HG03060 (cell line): ENCODE data around the gene TRDN.
"Not testable (repeated sequence)": the region's sequence is repeated elsewhere in the genome, so short reads cannot be mapped to it uniquely, and the experiment has no call there.

Source experiments
- ATAC-seq: cut with Tn5 transposase; IDR thresholded peaks from one replicate; pipeline ENCODE4 v1.9.1; 2021; ENCODE audit warnings: low read depth, moderate number of reproducible peaks; ENCODE audit not compliant: unreplicated experiment

TRDN gene

GRCh38 chr6:123329337-123329736 lies 307.4 kb downstream of the TRDN start:
- no peak for ATAC-seq

GRCh38 chr6:123323452-123324329 lies 313.1 kb downstream of the TRDN start:
- no peak for ATAC-seq

GRCh38 chr6:123321020-123321419 lies 315.7 kb downstream of the TRDN start:
- ATAC-seq, result no peak

GRCh38 chr6:123316733-123317323 lies 319.9 kb downstream of the TRDN start:
- no peak for ATAC-seq

- not testable (repeated sequence) for ATAC-seq
Measured at GRCh38 chr6:123314459-123314858, 322.3 kb downstream of the TRDN start.

DNA sequence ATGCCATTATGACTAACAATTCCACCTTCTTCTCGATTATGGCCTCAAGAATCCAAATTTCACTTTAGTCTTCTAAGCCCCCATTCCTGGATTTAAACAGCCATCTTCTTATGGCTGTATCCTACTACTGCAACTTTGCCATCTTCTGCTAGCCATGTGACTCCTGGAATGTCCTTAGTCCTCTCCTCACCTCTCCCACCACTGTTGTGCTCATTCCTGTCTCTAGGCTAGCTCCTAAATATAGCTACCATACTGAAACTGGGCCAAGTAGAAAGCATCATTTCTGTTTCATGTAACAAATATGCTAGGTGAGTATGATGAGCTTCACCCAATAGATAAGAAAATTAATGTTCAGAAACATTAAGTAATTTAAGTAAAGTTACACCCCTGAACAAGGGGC lies 327.6 kb downstream of the TRDN start:
- no peak for ATAC-seq

- ATAC-seq, result no peak
Measured at GRCh38 chr6:123306334-123306733, 330.4 kb downstream of the TRDN start.

DNA sequence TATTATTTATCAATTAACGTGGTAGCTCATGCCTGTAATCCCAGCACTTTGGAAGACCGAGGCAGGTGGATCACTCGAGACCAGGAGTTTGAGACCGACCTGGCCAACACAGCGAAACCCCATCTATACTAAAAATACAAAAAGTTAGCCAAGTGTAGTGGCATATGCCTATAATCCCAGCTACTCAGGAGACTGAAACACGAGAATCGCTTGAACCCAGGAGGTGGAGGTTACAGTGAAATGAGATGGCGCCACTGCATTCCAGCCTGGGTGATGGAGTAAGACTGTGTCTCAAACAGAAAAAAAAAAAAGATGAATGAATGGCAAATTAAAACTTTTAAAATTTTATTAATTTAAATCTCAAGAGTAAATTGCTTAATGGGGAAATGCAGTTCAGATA lies 341.1 kb downstream of the TRDN start:
- ATAC-seq, result no peak

DNA sequence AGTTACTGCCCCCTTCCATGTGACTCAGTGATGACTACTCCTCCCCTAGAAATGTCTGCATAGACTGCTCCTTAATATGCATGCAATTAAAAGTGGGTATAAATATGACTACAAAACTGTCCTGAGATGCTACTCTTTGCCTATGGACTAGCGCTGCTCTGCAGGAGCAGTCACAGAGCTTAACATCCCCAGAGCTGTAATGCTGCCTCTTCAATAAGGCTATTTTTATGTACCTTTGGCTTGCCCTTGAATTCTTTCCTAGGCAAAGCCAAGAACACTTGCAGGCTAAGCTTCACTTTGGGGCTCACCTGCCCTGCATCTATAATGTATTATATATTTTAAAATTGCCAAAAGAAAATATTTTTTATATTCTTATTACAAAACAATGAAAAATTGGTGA lies 341.6 kb downstream of the TRDN start:
- ATAC-seq, result no peak

DNA sequence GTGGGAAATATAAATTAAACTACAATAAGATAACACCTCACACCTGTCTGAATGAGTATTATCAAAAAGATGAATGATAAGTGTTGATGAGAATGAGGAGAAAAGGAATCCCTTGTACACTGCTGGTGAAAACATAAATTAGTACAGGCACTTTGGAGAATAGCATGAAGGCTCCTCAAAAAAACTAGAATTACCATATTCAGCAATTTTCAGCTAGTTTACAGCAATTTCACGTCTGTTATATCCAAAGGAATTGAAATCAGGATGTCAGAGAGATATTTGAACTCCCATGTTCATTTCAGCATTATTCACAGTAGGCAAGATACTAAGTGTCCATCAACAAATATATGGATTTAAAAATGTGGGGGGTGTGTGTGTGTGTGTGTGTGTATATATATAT lies 348.1 kb downstream of the TRDN start:
- no peak for ATAC-seq

GRCh38 chr6:123276546-123276980 lies 360.2 kb downstream of the TRDN start:
- ATAC-seq, result no peak

DNA sequence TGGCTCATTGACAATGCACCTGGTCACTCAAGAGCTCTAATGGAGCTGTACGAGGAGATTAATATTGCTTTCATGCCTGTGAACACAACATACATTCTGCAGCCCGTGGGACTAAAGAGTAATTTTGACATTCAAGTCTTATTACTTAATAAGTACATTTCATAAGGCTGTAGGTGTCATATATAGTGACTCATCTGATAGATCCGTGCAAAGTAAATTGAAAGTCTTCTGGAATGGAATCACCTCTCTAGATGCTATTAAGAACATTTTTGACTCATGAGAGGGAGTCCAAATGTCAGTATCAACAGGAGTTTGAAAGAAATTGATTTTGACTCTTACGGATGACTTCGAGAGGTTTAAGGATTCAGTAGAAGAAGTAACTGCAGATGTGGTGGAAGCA lies 372.8 kb downstream of the TRDN start:
- no peak for ATAC-seq

GRCh38 chr6:123240626-123241025 lies 396.1 kb downstream of the TRDN start:
- no peak for ATAC-seq

DNA sequence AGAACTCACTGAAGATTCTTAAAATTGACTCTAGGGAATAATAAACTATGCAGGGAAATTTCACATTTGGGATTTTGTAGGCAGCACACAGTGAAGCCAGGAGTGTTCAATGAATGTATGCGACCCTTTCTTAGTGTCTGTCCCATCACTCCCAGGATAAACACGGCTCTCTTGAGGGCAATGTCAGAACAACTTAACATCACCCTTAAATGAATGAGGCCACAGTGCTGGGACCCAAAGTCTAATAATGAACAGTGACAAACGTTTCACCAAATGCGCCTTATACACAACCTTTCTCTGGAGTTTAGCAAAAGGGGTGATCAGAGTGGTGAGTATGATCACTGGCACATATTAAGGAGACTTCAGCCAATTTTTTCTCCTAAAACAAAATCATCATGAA lies 403.4 kb downstream of the TRDN start:
- ATAC-seq, result no peak

GRCh38 chr6:123227789-123228188 lies 409.0 kb downstream of the TRDN start:
- not testable (repeated sequence) for ATAC-seq

- ATAC-seq, result no peak
Measured at GRCh38 chr6:123226398-123226797, 410.4 kb downstream of the TRDN start.

DNA sequence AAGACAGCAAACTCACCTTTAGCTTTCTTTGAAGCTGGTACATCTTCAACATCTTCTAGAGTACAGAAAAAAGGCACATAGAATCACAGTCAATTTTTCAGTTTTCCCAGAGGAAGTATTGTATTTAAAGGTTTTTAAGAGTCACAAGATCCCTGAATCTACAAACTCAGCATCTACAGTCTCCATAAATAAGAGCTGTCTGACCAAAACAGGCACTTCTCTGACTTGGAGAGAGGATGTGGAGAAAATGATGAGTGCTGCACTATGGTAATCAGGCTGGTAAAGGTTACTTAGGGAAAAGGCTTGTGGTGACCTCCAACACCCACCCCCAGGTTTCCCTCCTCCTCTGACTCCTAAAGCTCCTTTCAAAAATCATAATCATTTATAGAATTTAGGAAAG lies 412.7 kb downstream of the TRDN start:
- no peak for ATAC-seq

GRCh38 chr6:123223461-123223860 lies 413.3 kb downstream of the TRDN start:
- no peak for ATAC-seq

GRCh38 chr6:123215211-123215610 lies 421.5 kb downstream of the TRDN start:
- no peak for ATAC-seq

- ATAC-seq, result no peak
Measured at GRCh38 chr6:123214433-123214832, 422.3 kb downstream of the TRDN start.

DNA sequence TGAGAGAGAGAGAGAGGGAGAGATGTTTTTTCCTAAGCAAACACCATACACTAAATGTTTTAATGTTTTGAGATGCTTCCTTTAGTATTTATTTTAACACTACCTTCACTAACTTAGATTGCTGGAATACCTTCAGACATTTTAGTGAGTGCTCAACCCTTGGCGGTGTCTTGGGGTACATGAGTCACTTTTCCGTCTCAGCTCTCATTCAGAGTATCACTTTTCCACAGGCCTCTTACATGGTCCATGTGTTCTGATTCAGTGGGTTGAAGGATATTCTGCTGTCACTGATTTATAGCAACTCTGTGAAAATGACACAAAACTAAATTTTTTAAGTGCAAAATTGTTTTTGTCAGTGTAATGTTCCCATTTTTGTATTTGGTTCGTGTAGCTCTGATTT lies 422.8 kb downstream of the TRDN start:
- ATAC-seq, result no peak
